SK-N-SH (cell line): Measurements from ENCODE around the gene PRKCA. TPM values are rescaled to one million over a fixed set of nuclear protein-coding genes. Genes with fewer than 3 reads are reported as not detected.

Experiments used
- CTCF ChIA-PET: fragments of 300-600, 350-600 bp; formaldehyde crosslinking; extraction: SDS; loops from one replicate; lab custom pipeline; 2021; lab: Yijun Ruan, JAX
- POLR2A ChIA-PET: fragments of 350-600 bp; sonication (Branson Sonifier 250); formaldehyde crosslinking; extraction: SDS; loops from one replicate; lab custom pipeline; 2020; ENCODE audit warnings: antibody characterized with exemption, inconsistent platforms; lab: Yijun Ruan, JAX
- DNase-seq: peaks from one replicate; pipeline ENCODE4 v3.0.0; 2012
- H2AFZ ChIP-seq: fragments of 200-600 bp; sonication (generic); 2 replicates; pipeline ENCODE4 v1.8.1; 2016; ENCODE audit warnings: antibody characterized with exemption, mild to moderate bottlenecking, low read depth
- H3F3A ChIP-seq: fragments of 200-600 bp; sonication (generic); replicated peaks from 2 replicates; pipeline ENCODE3; 2016; ENCODE audit warnings: antibody characterized with exemption, mild to moderate bottlenecking; ENCODE audit not compliant: insufficient read depth
- H3K27ac ChIP-seq, 2 experiments: fragments of 200-500 bp in 1 of 2; fragments of 200-600 bp in 1 of 2; sonication (Bioruptor generic) in 1 of 2; sonication (generic), shearing (Covaris generic) in 1 of 2; 2 replicates each; pipeline versions ENCODE4 v1.5.1 to v1.6.1; 2014 to 2016; ENCODE audit warnings: low read depth in 2 of 2, inconsistent platforms in 1 of 2, low read length in 1 of 2, mild to moderate bottlenecking in 1 of 2, mixed read lengths in 1 of 2
- H3K27me3 ChIP-seq: fragments of 200-600 bp; sonication (generic), shearing (Covaris generic); 2 replicates; pipeline ENCODE4 v1.6.1; 2016; ENCODE audit warnings: mixed run types; ENCODE audit not compliant: insufficient read depth
- H3K36me3 ChIP-seq, 2 experiments: fragments of 200-500 bp in 1 of 2; fragments of 200-600 bp in 1 of 2; sonication (Bioruptor generic) in 1 of 2; sonication (generic) in 1 of 2; replicated peaks in 1 of 2; 2 replicates each; pipeline versions ENCODE3 to v1.5.1; 2014 to 2016; ENCODE audit warnings: low read length in 1 of 2, mild to moderate bottlenecking in 1 of 2; ENCODE audit not compliant: insufficient read depth in 2 of 2, control insufficient read depth in 1 of 2
- H3K4me1 ChIP-seq, 2 experiments: fragments of 200-500 bp in 1 of 2; fragments of 200-600 bp in 1 of 2; sonication (Bioruptor generic) in 1 of 2; sonication (generic), shearing (Covaris generic) in 1 of 2; 2 replicates each; pipeline versions ENCODE4 v1.5.1 to v1.6.1; 2014 to 2016; ENCODE audit warnings: low read depth in 1 of 2, low read length in 1 of 2, mixed run types in 1 of 2; ENCODE audit not compliant: insufficient read depth in 2 of 2, control insufficient read depth in 1 of 2
- H3K4me2 ChIP-seq: fragments of 200-600 bp; sonication (generic), shearing (Covaris generic); 2 replicates; pipeline ENCODE4 v1.6.1; 2017; ENCODE audit warnings: mixed run types
- H3K4me3 ChIP-seq, 2 experiments: fragments of 200-500 bp in 1 of 2; fragments of 200-600 bp in 1 of 2; sonication (Bioruptor generic) in 1 of 2; sonication (generic), shearing (Covaris generic) in 1 of 2; 2 replicates each; pipeline versions ENCODE4 v1.5.1 to v1.8.1; 2014 to 2016; ENCODE audit warnings: low read depth in 2 of 2, inconsistent platforms in 1 of 2, low read length in 1 of 2, mild to moderate bottlenecking in 1 of 2, mixed read lengths in 1 of 2, moderate library complexity in 1 of 2
- H3K79me2 ChIP-seq: fragments of 200-600 bp; sonication (generic); 2 replicates; pipeline ENCODE4 v1.8.1; 2017; ENCODE audit warnings: mild to moderate bottlenecking; ENCODE audit not compliant: insufficient read depth
- H3K9ac ChIP-seq: fragments of 200-600 bp; sonication (generic); 2 replicates; pipeline ENCODE4 v1.6.1; 2017; ENCODE audit warnings: mixed run types
- H3K9me2 ChIP-seq: fragments of 200-600 bp; sonication (generic); 2 replicates; pipeline ENCODE4 v1.6.1; 2017; ENCODE audit warnings: mixed run types
- H3K9me3 ChIP-seq: fragments of 200-600 bp; sonication (generic); 2 replicates; pipeline ENCODE4 v1.6.1; 2017; ENCODE audit warnings: mixed run types, mild to moderate bottlenecking, moderate library complexity
- H4K20me1 ChIP-seq: fragments of 200-600 bp; sonication (generic); 2 replicates; pipeline ENCODE4 v1.6.1; 2017; ENCODE audit warnings: mild to moderate bottlenecking, mixed run types; ENCODE audit not compliant: insufficient read depth
- EP300 ChIP-seq, 2 experiments: IDR thresholded peaks; 2 replicates each; pipeline versions ENCODE4 v1.4.0 to v1.6.1; 2012; ENCODE audit warnings: borderline replicate concordance in 1 of 2, low read depth in 1 of 2, low read length in 1 of 2
- FOXJ3 ChIP-seq: sonication (generic); formaldehyde crosslinking; IDR thresholded peaks from 2 replicates; pipeline ENCODE4 v1.5.1; 2020; ENCODE audit warnings: mild to moderate bottlenecking, missing genetic modification reagents
- FOXM1 ChIP-seq: IDR thresholded peaks from 2 replicates; pipeline ENCODE4 v1.4.0; 2012; ENCODE audit warnings: low read depth, mild to moderate bottlenecking
- IRF3 ChIP-seq: fragments of 150-350 bp; IDR thresholded peaks from 2 replicates; pipeline ENCODE4 v1.6.1; 2016; ENCODE audit warnings: mild to moderate bottlenecking, low read depth, low read length
- MAX ChIP-seq: IDR thresholded peaks from 2 replicates; pipeline ENCODE4 v1.4.0; 2012; ENCODE audit warnings: low read depth
- NRF1 ChIP-seq: IDR thresholded peaks from 2 replicates; pipeline ENCODE4 v1.6.1; 2012; ENCODE audit warnings: low read depth, mild to moderate bottlenecking, low read length
- RAD21 ChIP-seq: IDR thresholded peaks from 2 replicates; pipeline ENCODE4 v1.6.1; 2012; ENCODE audit warnings: mild to moderate bottlenecking, low read length
- RFX5 ChIP-seq: IDR thresholded peaks from 2 replicates; pipeline ENCODE4 v1.6.1; 2012; ENCODE audit warnings: mild to moderate bottlenecking, improper control_type of control experiment, low read length
- SIN3A ChIP-seq: IDR thresholded peaks from 2 replicates; pipeline ENCODE4 v1.6.1; 2012; ENCODE audit warnings: low read depth, mild to moderate bottlenecking, low read length, moderate library complexity, borderline replicate concordance
- TEAD4 ChIP-seq: IDR thresholded peaks from 2 replicates; pipeline ENCODE4 v1.4.0; 2012; ENCODE audit warnings: mild to moderate bottlenecking, borderline replicate concordance; ENCODE audit not compliant: insufficient read depth
- USF1 ChIP-seq: IDR thresholded peaks from 2 replicates; pipeline ENCODE4 v1.4.0; 2012; ENCODE audit warnings: low read depth, borderline replicate concordance
- USF2 ChIP-seq: fragments of 150-350 bp; IDR thresholded peaks from 2 replicates; pipeline ENCODE4 v1.6.1; 2017; ENCODE audit warnings: antibody characterized with exemption, low read length, low read depth, borderline replicate concordance
- YY1 ChIP-seq: IDR thresholded peaks from 2 replicates; pipeline ENCODE4 v1.4.0; 2012; ENCODE audit warnings: low read depth, mild to moderate bottlenecking
- WGBS: methylation state at CpG from one replicate; pipeline ENCODE4 v1.1.6; 2017; ENCODE audit warnings: low lambda C conversion rate; 5-methylcytosine and 5-hydroxymethylcytosine counted together
- polyA plus RNA-seq, 3 experiments: library from polyadenylated mRNA; depleted of rRNA; stranded (reverse); fragments of >200 nt; gene quantifications; 2 replicates each; pipeline ENCODE4 v1.2.3, GENCODE V29; 2012
- TF ChIP-seq, protein P1 (sequence below): IDR thresholded peaks from 2 replicates; pipeline ENCODE4; 2012
- TF ChIP-seq, protein P2 (sequence below): IDR thresholded peaks from 2 replicates; pipeline ENCODE4 v1.6.1; 2012; ENCODE audit warnings: mild to moderate bottlenecking, low read depth, low read length, moderate library complexity

PRKCA gene
- polyA plus RNA-seq, 1 of the 3 experiments (the other 2 are of a cell fraction), result 108 TPM

GRCh38 chr17:66339561-66339960, 37.1 kb downstream of the PRKCA start:
- TF ChIP-seq FOXM1, result no peak
- no peak for TF ChIP-seq SIN3A
- no peak for TF ChIP-seq USF2
- no peak for TF ChIP-seq NRF1
- TF ChIP-seq, all 33 proteins: peak for 0
- Histone ChIP-seq H3K79me2 (peaks cover 100% of the 10 kb centered on the region), H3K4me2 (no peak overlapping the region; the same call in 1 of the 2 replicates)

DNA sequence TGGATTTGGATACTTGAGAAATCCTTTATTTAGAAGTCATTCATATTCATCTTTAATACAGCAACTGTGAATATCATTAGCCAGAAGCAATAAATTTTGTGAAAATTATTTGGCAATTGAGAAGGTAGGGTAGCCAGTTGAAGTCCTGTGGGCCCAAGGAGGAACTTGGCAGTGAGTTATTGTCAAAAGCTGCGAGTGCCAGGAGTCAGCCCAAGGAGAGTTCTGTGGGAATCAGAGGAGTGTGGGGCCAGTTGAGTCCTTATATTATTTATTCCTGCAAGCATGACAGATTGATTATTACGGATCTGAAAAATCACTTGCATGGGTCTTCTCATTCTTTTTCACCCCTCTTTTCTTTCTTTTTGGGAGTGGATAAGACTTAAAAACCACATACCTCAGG, 38.3 kb downstream of the PRKCA start:
- H3K79me2 ChIP-seq, result peaks cover 100% of the 10 kb centered on the region
- 92% methylated on average over 2 of the region's 2 CpGs for WGBS
- DNase-seq, result no peak
- no peak overlapping the region for H3K27ac ChIP-seq
- H3F3A ChIP-seq, result peaks cover 36% of the 10 kb centered on the region
- H3K9ac ChIP-seq, result no peak overlapping the region
- ChIA-PET CTCF (interaction anchor here (0.9 to 1.1 kb wide), 3 partner anchors 11 to 86 kb away, joined by 3 read pairs; no protein-coding TSS in a partner anchor), POLR2A (no interaction called here)
- H4K20me1 ChIP-seq, result peaks cover 93% of the 10 kb centered on the region
- no peak overlapping the region for H3K4me3 ChIP-seq
- H3K27me3 ChIP-seq, result no peaks in the 10 kb centered on the region
- H2AFZ ChIP-seq, result no peak overlapping the region
- H3K9me3 ChIP-seq, result no peaks in the 10 kb centered on the region
- H3K4me1 ChIP-seq, result peaks cover 14 to 45% of the 10 kb centered on the region in 2 experiments
- no peak for TF ChIP-seq EP300 (IDR thresholded peaks at IDR 0.05; ENCODE audit: borderline replicate concordance in 1 of 2, low read depth in 1 of 2, low read length in 1 of 2)
- TF ChIP-seq SIN3A, result no peak
- no peak for TF ChIP-seq YY1
- no peak for TF ChIP-seq RFX5
- TF ChIP-seq, protein P1, sequence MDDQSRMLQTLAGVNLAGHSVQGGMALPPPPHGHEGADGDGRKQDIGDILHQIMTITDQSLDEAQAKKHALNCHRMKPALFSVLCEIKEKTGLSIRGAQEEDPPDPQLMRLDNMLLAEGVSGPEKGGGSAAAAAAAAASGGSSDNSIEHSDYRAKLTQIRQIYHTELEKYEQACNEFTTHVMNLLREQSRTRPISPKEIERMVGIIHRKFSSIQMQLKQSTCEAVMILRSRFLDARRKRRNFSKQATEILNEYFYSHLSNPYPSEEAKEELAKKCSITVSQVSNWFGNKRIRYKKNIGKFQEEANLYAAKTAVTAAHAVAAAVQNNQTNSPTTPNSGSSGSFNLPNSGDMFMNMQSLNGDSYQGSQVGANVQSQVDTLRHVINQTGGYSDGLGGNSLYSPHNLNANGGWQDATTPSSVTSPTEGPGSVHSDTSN, result no peak
- no peak for TF ChIP-seq FOXM1
- no peak for TF ChIP-seq USF1
- no peak for TF ChIP-seq IRF3
- no peak for TF ChIP-seq NRF1
- no peak for TF ChIP-seq USF2
- TF ChIP-seq, protein P2, sequence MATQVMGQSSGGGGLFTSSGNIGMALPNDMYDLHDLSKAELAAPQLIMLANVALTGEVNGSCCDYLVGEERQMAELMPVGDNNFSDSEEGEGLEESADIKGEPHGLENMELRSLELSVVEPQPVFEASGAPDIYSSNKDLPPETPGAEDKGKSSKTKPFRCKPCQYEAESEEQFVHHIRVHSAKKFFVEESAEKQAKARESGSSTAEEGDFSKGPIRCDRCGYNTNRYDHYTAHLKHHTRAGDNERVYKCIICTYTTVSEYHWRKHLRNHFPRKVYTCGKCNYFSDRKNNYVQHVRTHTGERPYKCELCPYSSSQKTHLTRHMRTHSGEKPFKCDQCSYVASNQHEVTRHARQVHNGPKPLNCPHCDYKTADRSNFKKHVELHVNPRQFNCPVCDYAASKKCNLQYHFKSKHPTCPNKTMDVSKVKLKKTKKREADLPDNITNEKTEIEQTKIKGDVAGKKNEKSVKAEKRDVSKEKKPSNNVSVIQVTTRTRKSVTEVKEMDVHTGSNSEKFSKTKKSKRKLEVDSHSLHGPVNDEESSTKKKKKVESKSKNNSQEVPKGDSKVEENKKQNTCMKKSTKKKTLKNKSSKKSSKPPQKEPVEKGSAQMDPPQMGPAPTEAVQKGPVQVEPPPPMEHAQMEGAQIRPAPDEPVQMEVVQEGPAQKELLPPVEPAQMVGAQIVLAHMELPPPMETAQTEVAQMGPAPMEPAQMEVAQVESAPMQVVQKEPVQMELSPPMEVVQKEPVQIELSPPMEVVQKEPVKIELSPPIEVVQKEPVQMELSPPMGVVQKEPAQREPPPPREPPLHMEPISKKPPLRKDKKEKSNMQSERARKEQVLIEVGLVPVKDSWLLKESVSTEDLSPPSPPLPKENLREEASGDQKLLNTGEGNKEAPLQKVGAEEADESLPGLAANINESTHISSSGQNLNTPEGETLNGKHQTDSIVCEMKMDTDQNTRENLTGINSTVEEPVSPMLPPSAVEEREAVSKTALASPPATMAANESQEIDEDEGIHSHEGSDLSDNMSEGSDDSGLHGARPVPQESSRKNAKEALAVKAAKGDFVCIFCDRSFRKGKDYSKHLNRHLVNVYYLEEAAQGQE, result no peak
- no peak for TF ChIP-seq TEAD4
- no peak for TF ChIP-seq MAX
- no peak for TF ChIP-seq FOXJ3 (CRISPR knock-in tag)
- TF ChIP-seq RAD21, result no peak
- no peaks in the 10 kb centered on the region for H3K9me2 ChIP-seq
- peaks cover 14 to 46% of the 10 kb centered on the region in 2 experiments for H3K36me3 ChIP-seq
- H3K4me2 ChIP-seq, result no peak overlapping the region

More at GRCh38 chr17:66339561-66339960, 37.1 kb downstream of the PRKCA start:
- Histone ChIP-seq H2AFZ (no peak overlapping the region), H3K27me3 (no peaks in the 10 kb centered on the region), H3F3A (peaks cover 30% of the 10 kb centered on the region), H3K9me2 (no peaks in the 10 kb centered on the region), H3K27ac (peak overlapping the region in 1 of 2 experiments; percentile 1; a peak in 1 of 4 replicates), H3K9ac (no peak overlapping the region), H3K36me3 (peaks cover 14 to 53% of the 10 kb centered on the region in 2 experiments), H3K4me1 (peaks cover 6 to 35% of the 10 kb centered on the region in 2 experiments), H3K9me3 (no peaks in the 10 kb centered on the region), H4K20me1 (peaks cover 94% of the 10 kb centered on the region), H3K4me3 (no peak overlapping the region)
- 85% methylated on average over 1 of the region's 1 CpG for WGBS
- ChIA-PET POLR2A (no interaction called here), CTCF (interaction anchor here (0.7 to 2.2 kb wide), 8 partner anchors 9 to 58 kb away, joined by 3 to 8 read pairs (median 4); no protein-coding TSS in a partner anchor)
- DNase-seq, result no peak
